Stimulated activated CD4-positive, alpha-beta T cell treated with anti-CD3 and anti-CD28 coated beads, Interleukin-1b, Interleukin-23, amount 100 ng/mL, for 4 hours (primary cell): ENCODE results near the gene TMEM183A.
"Not testable (repeated sequence)": the region's sequence is repeated elsewhere in the genome, so short reads cannot be mapped to it uniquely, and the experiment has no call there.

Experiments used
- DNase-seq, 2 donors: peaks; one replicate each; pipeline ENCODE4 v3.0.0-alpha.2; 2020; ENCODE audit warnings: low read depth in 2 of 2

Gene TMEM183A, protein sequence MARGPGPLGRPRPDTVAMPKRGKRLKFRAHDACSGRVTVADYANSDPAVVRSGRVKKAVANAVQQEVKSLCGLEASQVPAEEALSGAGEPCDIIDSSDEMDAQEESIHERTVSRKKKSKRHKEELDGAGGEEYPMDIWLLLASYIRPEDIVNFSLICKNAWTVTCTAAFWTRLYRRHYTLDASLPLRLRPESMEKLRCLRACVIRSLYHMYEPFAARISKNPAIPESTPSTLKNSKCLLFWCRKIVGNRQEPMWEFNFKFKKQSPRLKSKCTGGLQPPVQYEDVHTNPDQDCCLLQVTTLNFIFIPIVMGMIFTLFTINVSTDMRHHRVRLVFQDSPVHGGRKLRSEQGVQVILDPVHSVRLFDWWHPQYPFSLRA

DNA sequence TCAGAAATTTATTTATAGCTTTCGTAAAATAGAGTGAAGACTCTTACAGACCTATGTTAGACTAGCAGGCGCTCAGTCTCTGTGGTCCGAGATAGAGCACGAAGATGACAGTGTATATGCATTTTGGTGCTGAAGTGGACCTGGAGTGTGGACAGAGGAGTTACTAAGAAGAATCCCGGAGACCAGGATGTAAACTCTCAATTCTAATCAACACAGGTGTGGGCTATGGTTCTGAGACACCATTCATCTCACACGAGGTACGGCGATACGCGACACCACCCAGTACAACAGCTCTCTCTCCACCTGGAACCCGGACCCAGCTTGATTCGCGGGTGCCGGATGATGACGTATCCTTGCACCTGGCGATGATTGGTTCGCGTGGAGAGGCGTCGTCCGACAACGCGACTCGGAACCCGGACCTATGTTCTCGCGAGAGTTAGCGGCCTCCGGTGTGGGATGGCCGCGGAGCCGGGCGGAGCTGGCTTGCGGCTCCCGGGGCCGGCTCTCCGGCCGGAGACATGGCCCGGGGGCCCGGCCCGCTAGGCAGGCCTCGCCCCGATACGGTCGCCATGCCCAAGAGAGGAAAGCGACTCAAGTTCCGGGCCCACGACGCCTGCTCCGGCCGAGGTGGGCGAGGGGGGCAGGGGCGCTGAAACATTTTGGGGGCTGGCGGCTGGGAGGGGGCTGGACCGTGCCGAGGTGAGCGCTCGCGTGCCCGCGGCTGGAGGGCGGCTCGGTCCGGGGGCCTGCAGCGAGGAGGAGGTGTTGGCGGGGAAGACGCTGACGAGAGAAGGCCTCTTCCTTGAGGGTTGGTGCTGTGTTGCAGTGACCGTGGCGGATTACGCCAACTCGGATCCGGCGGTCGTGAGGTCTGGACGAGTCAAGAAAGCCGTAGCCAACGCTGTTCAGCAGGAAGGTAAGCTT is at the start of gene TMEM183A:
Gene TMEM183A (plus strand): TSS at position 427 of the 924 bp plus-strand sequence. CDS start 92 bp downstream, at position 519.
- peak; percentile 85 to 89 for DNase-seq

DNA sequence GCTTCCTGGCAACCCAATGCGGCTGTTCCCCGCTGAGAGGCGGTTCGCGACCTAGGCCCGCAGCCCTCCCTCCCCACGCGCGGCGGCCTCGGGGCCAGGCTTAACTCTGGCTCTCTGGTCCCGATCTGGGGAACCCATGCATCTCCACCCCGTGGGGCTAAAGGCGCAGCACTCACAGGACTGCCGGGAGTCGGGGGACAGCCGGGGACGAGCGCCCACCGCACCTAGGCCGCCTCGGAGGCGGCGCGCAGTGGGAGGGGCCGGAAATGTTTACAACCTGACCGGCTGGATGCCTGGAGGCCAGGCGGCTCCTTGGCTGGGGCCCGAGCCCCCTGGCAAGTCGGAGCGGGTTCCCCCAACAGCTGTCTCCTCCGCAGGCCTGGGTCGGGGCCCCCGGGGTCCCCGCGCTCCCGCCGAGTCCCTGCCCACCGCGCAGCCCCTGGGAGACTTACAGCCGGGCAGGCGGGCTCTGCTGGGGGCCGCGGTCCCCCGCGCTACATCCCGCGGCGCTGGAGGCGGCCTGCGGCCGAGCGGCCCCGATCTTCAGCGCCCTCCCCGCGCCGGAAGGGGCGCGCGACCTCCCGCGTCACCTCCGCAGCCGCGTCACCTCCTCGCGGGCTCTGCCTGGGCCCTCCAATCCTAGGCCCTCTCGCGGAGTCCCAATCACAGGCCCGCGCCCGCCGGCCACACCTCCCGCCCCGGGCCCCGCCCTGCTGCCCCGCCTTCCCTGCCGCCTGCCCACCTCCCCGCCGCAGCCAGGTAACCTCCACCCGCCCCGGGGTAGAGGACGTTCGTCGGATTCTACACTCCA is 49.2 kb upstream of the TMEM183A start, which contains the start of gene ADIPOR1:
Gene ADIPOR1 (minus strand): TSS at position 580 of the 811 bp plus-strand sequence. CDS start 7,242 bp downstream, outside the sequence.
- DNase-seq, result peak; percentile 94

DNA sequence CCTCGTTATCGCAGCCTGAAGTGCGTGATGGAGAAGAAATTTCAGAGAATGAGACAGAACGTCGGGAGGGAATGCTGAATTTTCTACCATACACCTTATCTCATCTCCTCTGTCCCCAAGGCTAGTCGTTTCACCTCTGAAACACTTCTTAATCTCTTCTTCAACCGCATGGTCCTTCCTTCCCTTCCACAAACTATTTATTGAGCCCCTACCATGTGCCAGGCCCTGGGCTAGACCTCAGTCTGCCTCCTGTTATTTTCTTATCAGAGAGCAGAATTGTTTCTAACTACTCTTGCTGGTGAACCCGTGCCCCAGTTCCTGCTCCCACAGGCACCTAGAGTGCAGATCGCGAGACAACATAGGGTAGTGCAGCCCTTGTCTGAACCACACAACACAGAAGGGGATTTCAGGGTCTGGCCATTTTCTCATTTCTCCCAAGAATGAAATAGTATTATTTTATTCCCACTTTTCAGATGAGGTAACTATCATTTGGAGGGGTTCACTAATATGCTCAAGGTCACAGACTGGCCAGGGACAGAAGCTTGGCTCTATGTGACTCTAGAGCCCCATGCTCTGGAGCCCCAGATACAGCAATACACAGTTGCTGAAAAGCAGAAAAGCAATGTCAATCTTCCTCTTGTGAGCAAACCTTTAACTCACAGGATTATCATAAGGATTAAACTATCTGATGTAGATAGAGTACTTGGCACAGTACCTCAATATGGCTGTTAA is 48.5 kb upstream of the TMEM183A start:
- no peak for DNase-seq

DNA sequence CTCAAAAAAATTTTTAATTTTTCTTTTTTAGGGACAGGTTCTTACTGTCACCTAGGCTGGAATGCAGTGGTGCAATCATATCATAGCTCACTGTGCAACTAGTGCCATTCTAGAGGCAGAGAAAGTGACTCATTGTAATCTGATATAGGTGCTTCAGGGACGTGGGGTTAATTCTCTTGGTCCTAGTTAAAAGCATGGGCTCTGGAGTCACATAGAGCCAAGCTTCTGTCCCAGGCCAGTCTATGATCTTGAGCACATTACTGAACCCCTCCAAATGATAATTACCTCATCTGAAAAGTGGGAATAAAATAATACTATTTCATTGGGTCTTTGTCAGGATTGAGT is 47.9 kb upstream of the TMEM183A start:
- no peak for DNase-seq

DNA sequence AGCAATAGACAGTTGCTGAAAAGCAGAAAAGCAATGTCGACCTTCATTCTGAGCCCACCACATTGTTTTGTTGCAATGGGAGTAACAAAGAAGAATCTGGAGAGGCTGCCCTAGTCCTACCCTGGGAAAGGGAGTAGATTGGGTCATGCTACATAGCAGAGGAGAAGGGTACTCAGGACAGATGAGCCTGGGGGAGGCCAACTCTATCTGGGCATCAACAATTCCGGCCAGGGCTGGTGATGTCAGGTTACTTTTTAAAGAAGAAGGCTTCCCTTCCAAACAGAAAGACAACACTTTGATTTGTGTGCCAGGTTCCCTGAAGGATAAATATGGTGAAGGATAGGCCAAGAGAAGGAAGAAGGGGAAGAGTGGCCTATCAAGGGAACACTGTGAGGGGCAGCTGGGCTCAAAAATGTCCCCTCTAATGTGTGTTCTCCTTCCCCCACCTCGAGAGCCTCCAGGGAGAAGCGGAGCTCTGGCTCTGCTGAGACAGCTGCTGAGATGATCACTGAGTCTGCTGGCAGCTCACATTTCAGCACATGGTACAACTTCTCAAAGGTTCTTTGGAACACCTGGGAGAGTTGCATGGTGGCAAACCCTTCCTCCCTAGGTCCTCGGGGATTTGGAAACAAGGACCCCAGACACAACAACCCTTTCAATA is 45.8 kb upstream of the TMEM183A start:
- DNase-seq, result no peak

DNA sequence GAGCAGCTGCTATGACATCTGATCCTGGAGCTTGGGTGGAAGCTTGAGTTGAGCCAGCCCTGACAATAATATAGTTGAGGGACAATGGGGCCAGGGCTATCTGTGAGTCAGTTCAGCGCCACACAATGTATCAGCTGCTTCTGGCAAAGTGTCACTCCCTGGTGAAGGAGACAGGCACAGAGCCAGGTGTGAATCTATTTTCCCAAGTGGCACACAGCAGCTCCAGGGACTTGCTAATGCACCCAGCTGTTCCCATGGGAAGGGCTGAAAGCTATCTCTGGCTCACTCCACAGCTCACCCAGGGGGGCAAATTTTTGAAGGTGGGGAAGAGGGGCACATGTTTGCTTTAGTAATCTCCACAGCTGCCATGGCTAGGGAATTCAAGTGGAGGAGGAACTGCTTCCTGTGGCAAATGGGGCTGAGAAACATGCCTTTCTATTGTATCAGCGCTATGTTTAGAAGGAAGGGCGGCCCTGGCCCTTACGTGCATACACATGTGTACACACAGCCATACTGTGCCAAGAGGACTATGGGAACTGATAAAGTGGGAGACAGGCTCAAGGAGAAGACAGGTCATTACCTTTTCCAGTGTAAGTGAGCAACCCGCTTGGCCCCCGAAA is 42.3 kb upstream of the TMEM183A start:
- DNase-seq, result no peak

DNA sequence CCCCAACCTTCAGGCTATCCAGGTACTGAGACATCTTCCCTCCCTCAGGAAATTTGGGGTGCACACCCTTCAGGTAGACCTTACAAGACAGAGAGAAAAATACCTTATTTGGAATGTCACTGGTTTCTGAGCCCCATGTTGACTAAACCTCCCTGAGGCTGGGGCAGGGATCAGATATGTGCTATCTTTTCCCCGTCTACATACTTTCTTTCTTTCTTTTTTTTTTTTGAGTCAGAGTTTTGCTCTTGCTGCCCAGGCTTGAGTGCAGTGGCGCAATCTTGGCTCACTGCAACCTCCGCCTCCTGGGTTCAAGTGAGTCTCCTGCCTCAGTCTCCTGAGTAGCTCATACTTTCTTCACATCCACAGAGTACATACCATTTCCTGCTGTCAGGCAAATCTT is 41.8 kb upstream of the TMEM183A start:
- no peak for DNase-seq

DNA sequence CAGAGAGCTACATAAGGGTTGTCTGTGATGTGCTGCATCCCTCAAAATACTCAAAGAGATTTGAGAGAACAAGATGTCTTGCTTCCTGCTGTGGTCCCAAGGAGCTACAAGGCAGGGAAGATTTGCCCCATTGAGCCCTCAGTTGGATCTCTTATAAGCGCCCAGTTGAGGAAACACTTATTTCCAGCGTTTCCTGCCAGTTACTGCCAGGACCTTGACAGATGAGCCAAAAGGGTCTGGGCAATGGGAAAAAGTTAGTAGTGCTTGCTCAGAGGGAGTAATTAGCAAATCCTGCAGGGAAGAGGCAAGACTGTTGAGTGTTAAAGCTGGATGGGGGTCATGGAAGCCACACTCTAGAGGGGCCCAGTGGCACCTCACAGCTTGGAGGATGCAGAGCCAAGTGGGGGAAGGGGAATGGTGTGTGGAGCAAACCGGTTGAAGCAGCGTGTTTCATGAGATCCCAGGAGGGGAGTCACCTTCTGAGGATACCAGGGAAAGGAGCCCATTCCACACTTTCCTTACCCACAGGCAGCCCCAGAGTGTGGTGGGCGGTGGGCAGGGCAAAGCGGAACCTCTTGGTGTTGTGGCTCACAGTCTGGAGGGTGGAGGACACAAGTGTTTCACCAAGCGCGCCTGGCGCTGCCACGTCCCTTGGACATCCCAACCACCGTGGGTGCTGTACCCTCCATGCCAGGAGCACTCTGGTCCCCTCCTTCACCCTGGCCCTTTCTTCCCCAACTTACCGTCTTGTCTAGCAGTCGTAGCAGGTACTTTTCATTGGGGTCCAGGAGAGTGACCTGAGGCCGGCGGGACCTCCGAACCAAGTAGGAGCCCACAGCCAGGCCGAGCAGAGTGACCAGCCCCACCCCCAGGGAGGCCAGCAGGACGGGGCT is 40.9 kb upstream of the TMEM183A start:
- DNase-seq, result no peak

DNA sequence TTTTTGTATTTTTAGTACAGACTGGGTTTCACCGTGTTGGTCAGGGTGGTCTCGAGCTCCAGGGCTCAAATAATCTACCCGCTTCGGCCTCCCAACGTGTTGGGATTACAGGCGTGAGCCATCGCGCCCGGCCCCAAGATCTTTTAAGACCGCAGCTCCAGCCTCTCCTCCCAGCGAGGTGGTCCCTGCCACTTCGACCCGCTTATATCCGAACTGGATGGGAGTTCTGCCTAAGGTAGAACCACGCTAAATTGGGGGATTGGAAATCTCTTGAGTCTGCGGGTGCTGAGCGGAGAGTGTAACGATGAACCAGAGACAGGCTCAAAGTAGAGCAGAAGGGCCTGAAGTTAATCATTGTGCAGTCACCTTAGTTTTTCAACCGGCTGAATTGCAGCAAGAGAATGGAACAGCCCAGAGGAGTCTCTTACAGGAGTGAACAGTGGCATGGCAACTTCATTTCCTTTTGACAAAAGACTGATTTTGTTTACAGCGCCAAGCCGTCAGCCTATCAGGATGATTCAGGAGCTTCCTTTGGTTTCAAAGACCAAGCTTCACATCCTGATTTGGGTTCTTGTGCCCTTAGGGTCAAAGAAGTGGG is 39.4 kb upstream of the TMEM183A start:
- DNase-seq, result no peak

DNA sequence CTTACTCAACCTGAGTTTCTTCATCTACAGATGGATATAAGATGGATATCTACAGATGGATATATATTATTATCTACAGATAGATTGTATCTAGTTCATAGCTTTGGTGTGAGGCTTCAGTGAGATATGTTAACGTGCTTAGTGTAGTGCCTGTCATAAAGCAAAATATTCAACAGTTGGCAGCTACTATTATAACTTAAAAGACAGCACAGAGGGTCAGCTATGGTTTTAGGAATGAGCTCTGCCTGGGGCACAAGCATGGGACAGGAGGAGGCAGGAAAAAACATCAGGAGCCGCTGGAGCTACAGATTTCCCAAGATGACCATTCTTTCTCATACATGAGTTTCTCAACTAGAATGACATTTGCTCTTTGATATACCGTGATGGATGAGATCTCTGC is 38.8 kb upstream of the TMEM183A start:
- DNase-seq, result no peak

DNA sequence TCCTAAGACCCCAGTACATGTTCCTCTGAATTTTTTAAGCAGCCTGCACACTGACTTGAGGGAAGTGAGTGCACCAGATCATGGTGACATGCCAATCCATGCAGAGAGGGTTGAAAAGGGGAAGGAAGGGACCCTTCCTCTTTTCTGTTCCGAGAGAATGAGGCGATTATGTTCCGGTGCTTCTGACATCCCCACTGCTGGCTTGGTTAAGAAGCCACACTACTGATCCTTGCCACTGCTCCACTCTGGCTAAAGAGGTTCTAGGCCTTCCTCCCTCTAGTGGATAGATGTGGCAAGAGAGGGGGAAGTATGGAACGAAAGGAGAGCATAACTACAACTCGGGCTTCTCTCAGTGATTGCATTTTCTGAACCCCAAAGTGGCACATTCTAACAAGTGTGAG is 38.3 kb upstream of the TMEM183A start:
- no peak for DNase-seq

DNA sequence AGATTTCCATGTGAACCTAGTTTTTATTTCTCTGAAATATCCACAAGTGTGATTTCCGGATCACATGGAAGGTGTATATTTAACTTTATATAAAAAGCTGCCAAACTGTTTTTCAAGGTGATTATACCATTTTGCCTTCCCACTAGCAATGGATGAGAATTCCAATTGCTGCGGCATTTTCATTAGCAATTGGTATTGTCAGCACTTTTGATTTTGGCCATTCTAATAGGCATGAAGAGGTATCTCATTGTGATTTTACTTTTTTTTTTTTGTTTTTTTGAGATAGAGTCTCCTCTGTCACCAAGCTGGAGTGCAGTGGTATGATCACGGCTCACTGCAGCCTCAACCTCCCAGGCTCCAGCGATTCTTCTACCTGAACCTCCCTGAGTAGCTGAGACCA is 35.1 kb upstream of the TMEM183A start:
- no peak for DNase-seq

DNA sequence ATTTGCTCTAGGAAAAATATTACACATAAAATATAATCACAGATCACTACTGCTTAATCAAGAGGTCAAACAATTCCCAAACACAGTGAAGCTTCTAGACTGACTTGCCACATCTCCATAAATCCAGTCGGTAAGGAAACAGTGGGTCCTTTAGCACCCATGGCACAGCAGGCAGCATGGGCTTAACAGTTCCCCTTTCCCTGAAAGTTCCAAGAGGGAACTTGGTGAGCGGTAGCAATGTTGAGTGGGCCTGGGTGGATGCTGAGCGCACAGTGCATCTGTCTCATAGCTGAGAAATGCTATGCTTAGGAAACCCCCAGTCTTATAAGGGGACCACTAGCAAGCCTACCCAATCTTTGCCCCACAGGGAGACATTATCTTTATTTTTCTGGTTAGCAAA is 32.3 kb upstream of the TMEM183A start:
- DNase-seq, result no peak

DNA sequence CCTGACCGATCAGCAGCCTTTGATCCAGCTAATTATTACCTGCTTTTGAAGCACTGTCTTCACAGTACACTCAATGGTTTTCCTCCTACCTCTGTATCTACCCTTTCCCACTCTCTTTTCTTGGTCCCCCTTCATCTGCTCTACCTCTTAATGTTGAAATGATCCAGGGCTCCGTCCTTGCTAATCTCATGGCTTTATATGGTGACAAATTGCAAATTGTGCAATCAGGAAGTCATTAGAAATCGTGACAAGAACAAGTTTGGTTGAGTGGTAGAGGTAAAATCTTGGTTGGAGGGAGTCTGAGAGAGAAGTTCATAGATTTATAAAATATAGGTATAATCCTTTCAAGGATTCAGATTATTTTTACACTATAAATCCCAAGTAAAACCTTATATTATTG is 30.5 kb upstream of the TMEM183A start:
- no peak for DNase-seq

DNA sequence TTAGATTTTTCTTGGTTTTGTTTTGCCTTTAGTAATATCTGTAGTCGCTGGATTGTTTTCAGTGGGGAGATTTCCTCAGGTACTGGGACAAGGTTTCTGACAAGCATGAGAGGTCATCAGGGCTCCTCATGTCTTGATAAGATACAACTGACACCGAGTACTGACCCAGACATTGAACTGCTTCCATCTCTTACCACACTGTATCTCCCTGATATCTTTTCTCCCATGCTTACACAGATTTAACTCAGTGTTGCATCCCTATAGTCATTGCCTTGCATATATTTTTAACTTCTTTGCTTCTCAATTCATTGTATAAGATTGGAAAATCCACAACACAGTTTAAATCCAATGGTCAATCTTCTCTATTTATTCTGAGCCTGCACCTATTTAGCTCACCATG is 27.7 kb upstream of the TMEM183A start:
- no peak for DNase-seq

DNA sequence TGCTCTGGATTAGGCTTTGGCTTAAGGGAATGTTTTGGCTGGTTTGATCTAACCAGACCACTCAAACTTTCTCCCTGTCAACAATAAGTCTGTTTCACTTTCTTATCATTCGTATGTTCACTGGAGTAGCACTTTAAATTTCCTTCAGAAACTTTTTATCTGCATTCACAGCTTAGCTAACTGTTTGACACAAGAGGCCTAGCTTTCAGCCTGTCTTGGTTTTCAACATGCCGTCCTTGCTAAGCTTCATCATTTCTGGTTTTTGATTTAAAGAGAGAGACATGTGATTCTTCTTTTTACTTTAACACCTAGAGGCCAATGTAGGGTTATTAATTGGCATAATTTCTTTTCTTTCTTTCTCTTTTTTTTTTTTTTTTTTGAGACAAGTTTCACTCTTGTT is 25.2 kb upstream of the TMEM183A start:
- no peak for DNase-seq

DNA sequence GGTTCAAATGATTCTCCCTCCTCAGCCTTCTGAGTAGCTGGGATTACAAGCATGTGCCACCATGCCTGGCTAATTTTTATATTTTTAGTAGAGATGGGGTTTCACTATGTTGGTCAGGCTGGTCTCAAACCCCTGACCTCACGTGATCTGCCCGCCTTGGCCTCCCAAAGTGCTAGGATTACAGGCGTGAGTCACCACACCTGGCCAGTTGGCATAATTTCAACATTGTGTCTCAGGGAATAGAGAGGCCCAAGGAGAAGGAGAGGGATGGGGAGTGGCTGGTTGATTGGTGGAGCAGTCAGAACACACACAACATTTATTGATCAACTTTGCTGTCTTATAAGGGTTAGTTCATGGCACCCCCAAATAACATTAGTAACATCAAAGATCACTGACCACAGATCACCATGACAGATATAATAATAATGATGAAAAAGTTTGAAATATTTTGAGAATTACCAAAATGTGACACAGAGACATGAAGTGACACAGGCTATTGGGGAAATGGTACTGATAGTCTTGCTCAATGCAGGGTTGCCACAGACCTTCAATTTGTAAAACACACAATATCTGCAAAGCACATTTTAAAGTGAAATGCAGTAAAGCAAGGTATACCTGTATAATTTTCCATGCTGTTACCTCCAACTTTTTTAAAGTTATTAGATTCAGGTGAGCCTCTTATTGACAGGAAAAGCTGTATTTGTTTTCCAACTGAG is 24.3 kb upstream of the TMEM183A start:
- no peak for DNase-seq

DNA sequence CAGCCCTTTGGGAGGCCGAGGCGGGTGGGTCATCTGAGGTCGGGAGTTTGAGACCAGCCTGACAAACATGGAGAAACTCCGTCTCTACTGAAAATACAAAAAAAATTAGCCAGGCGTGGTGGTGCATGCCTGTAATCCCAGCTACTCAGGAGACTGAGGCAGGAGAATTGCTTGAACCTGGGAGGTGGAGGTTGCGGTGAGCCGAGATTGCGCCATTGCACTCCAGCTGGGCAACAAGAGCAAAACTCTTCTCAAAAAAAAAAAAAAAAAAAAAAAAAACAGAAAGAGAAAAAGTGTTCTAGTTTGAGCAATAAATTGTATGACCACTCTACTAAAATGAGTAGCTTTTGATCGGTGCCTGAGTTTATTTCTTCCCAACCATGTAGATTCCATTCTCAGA is 21.1 kb upstream of the TMEM183A start:
- not testable (repeated sequence) for DNase-seq
